ENCODE results near the gene NAT9. TPM values are rescaled to one million over a fixed set of nuclear protein-coding genes. Genes with fewer than 3 reads are reported as not detected.

The NAT9 gene
- total RNA-seq, 2 donors from 2014 or later = 58.3 to 77.3 TPM

GRCh38 chr17:74812109-74813009 lies 36.2 kb upstream of the NAT9 start:
- H3K27me3 Mint-ChIP-seq (ENCODE audit: insufficient read depth) = no peaks in the 10 kb centered on the region
- no peak overlapping the region for H3K9ac ChIP-seq (ENCODE audit: extremely low read depth, low read length, poor library complexity, severe bottlenecking)
- H3K27ac ChIP-seq (ENCODE audit: low read depth, low read length) = no peak overlapping the region
- peaks cover 8% of the 10 kb centered on the region for H3K4me1 Mint-ChIP-seq
- WGBS, 2 experiments (ENCODE audit: insufficient coverage in 1 of 2, insufficient read length in 1 of 2) = 59 to 71% methylated on average over 14 to 22 of the region's 23 CpGs
- H3K4me3 ChIP-seq (ENCODE audit: low read length) = no peak overlapping the region
- H3K4me3 Mint-ChIP-seq = peak overlapping the region; percentile 41
- no peaks in the 10 kb centered on the region for H3K27me3 ChIP-seq (ENCODE audit: control insufficient read depth, insufficient read depth, low read length, poor library complexity, severe bottlenecking)
- peaks cover 15% of the 10 kb centered on the region for H3K36me3 ChIP-seq (ENCODE audit: control insufficient read depth, insufficient read depth, low read length)
- H3K9me3 Mint-ChIP-seq = no peaks in the 10 kb centered on the region
- H3K36me3 Mint-ChIP-seq (ENCODE audit: low read depth) = peaks cover 32% of the 10 kb centered on the region
- H3K9me3 ChIP-seq (ENCODE audit: control insufficient read depth, low read length) = no peaks in the 10 kb centered on the region
- no peak for TF ChIP-seq CTCF (conservative IDR thresholded peaks at IDR 0.05)
- no peak for DNase-seq
- no peaks in the 10 kb centered on the region for H3K4me1 ChIP-seq (ENCODE audit: control insufficient read depth, insufficient read depth, low read length)
- H3K27ac Mint-ChIP-seq = no peak overlapping the region

DNA sequence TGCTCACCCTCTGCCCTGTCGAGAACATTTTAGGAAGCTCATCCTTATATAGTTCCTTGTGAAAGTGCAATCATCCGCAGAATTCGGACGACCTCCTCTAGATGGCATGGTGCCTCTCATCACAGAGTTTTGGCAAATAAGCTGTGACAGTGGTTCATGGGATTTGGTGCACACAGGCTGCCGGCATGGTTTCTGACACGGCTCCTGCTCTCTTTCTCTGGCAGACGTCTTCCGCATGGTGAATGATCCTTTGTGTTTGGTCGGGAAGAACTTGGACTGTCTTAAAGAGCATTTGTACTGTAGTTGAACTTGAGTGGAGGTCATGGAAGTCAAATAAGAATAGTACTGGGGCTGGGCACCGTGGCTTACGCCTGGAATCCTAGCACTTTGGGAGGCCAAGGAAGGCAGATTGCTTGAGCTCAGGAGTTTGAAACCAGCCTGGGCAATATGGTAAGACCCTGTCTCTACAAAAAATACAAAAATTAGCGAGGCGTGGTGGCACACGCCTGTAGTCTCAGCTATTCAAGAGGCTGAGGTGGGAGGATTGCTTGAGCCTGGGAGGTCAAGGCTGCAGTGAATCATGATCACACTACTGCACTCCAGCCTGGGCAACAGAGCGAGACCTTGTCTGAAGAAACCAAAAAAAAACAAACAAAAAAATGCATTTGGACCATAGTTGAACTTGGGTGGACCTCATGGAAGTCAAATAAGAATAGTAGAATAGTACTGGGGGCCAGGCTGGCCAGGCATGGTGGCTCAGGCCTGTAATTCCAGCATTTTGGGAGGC lies 34.7 kb upstream of the NAT9 start:
- H3K9me3 Mint-ChIP-seq = no peaks in the 10 kb centered on the region
- peaks cover 30% of the 10 kb centered on the region for H3K36me3 Mint-ChIP-seq (ENCODE audit: low read depth)
- no peak for TF ChIP-seq CTCF (conservative IDR thresholded peaks at IDR 0.05)
- no peaks in the 10 kb centered on the region for H3K27me3 Mint-ChIP-seq (ENCODE audit: insufficient read depth)
- Histone ChIP-seq H3K9ac (ENCODE audit: extremely low read depth, low read length, poor library complexity, severe bottlenecking) (no peak overlapping the region), H3K36me3 (ENCODE audit: control insufficient read depth, insufficient read depth, low read length) (peaks cover 16% of the 10 kb centered on the region), H3K27me3 (ENCODE audit: control insufficient read depth, insufficient read depth, low read length, poor library complexity, severe bottlenecking) (no peaks in the 10 kb centered on the region), H3K27ac (ENCODE audit: low read depth, low read length) (no peak overlapping the region), H3K9me3 (ENCODE audit: control insufficient read depth, low read length) (no peaks in the 10 kb centered on the region), H3K4me3 (ENCODE audit: low read length) (no peak overlapping the region), H3K4me1 (ENCODE audit: control insufficient read depth, insufficient read depth, low read length) (no peaks in the 10 kb centered on the region)
- H3K27ac Mint-ChIP-seq = no peak overlapping the region
- WGBS, 2 experiments (ENCODE audit: insufficient coverage in 1 of 2, insufficient read length in 1 of 2) = 89 to 96% methylated on average over 14 to 15 of the region's 15 CpGs
- H3K4me1 Mint-ChIP-seq = peaks cover 8% of the 10 kb centered on the region
- no peak for DNase-seq
- H3K4me3 Mint-ChIP-seq = no peak overlapping the region

GRCh38 chr17:74808714-74809430 lies 32.7 kb upstream of the NAT9 start:
- H3K36me3 Mint-ChIP-seq (ENCODE audit: low read depth) = peaks cover 25% of the 10 kb centered on the region
- Histone ChIP-seq H3K36me3 (ENCODE audit: control insufficient read depth, insufficient read depth, low read length) (peaks cover 16% of the 10 kb centered on the region), H3K9ac (ENCODE audit: extremely low read depth, low read length, poor library complexity, severe bottlenecking) (no peak overlapping the region), H3K9me3 (ENCODE audit: control insufficient read depth, low read length) (no peaks in the 10 kb centered on the region), H3K27me3 (ENCODE audit: control insufficient read depth, insufficient read depth, low read length, poor library complexity, severe bottlenecking) (no peaks in the 10 kb centered on the region), H3K4me1 (ENCODE audit: control insufficient read depth, insufficient read depth, low read length) (no peaks in the 10 kb centered on the region), H3K27ac (ENCODE audit: low read depth, low read length) (no peak overlapping the region), H3K4me3 (ENCODE audit: low read length) (no peak overlapping the region)
- no peaks in the 10 kb centered on the region for H3K27me3 Mint-ChIP-seq (ENCODE audit: insufficient read depth)
- no peaks in the 10 kb centered on the region for H3K9me3 Mint-ChIP-seq
- no peak overlapping the region for H3K27ac Mint-ChIP-seq
- no peak for TF ChIP-seq CTCF (conservative IDR thresholded peaks at IDR 0.05)
- no peak overlapping the region for H3K4me3 Mint-ChIP-seq
- DNase-seq = no peak
- WGBS, 2 experiments (ENCODE audit: insufficient coverage in 1 of 2, insufficient read length in 1 of 2) = 88 to 91% methylated on average over 15 to 17 of the region's 17 CpGs
- peaks cover 8% of the 10 kb centered on the region for H3K4me1 Mint-ChIP-seq
